Thymus (tissue), 11 donors: ENCODE measurements around the gene RPS6KA2. TPM values are rescaled to one million over a fixed set of nuclear protein-coding genes. Genes with fewer than 3 reads are reported as not detected.

ENCODE experiments used
- DNase-seq, 9 donors: peaks; one replicate each; pipeline ENCODE4 v3.0.0-alpha.2; 2013; ENCODE audit warnings: low spot score in 9 of 9, low read depth in 6 of 9, missing footprints in 1 of 9
- H3K27ac ChIP-seq, 2 donors: one replicate each; pipeline ENCODE4 v1.5.1; 2013; ENCODE audit warnings: control low read depth in 1 of 2, low read depth in 1 of 2, low read length in 1 of 2, mild to moderate bottlenecking in 1 of 2, moderate library complexity in 1 of 2
- H3K27me3 ChIP-seq, 2 donors: one replicate each; pipeline ENCODE4 v1.5.1; 2013; ENCODE audit warnings: low read length in 1 of 2; ENCODE audit not compliant: control insufficient read depth in 2 of 2, insufficient read depth in 1 of 2
- H3K36me3 ChIP-seq, 2 donors: one replicate each; pipeline ENCODE4 v1.5.1; 2013; ENCODE audit warnings: low read length in 1 of 2, mild to moderate bottlenecking in 1 of 2, moderate library complexity in 1 of 2; ENCODE audit not compliant: control insufficient read depth in 2 of 2, insufficient read depth in 2 of 2
- H3K4me1 ChIP-seq, 2 donors: one replicate each; pipeline ENCODE4 v1.5.1; 2013; ENCODE audit warnings: low read length in 2 of 2; ENCODE audit not compliant: control insufficient read depth in 2 of 2, insufficient read depth in 2 of 2
- H3K4me3 ChIP-seq, 2 donors: one replicate each; pipeline ENCODE4 v1.5.1; 2013; ENCODE audit warnings: low read length in 2 of 2, control low read depth in 1 of 2, mild to moderate bottlenecking in 1 of 2
- H3K9me3 ChIP-seq, 2 donors: one replicate each; pipeline ENCODE4 v1.5.1; 2013; ENCODE audit warnings: low read length in 1 of 2, mild to moderate bottlenecking in 1 of 2; ENCODE audit not compliant: control insufficient read depth in 2 of 2, insufficient read depth in 1 of 2
- WGBS: extraction: QIAGEN DNeasy Blood & Tissue Kit; methylation state at CpG from one replicate; pipeline ENCODE4 v1.1.7; 2013; 5-methylcytosine and 5-hydroxymethylcytosine counted together
- polyA plus RNA-seq: library from polyadenylated mRNA; stranded (reverse); fragments of 200-250 nt; gene quantifications from one replicate; pipeline ENCODE4 v1.2.3, GENCODE V29; 2013
- total RNA-seq: library from RNA; stranded (reverse); fragments of 120-200 nt; gene quantifications from one replicate; pipeline ENCODE4 v1.2.4, GENCODE V29; 2013
- donor health status: healthy.

Gene RPS6KA2
- total and polyA plus RNA-seq, 2 donors, result 2.9 to 12.3 TPM

DNA sequence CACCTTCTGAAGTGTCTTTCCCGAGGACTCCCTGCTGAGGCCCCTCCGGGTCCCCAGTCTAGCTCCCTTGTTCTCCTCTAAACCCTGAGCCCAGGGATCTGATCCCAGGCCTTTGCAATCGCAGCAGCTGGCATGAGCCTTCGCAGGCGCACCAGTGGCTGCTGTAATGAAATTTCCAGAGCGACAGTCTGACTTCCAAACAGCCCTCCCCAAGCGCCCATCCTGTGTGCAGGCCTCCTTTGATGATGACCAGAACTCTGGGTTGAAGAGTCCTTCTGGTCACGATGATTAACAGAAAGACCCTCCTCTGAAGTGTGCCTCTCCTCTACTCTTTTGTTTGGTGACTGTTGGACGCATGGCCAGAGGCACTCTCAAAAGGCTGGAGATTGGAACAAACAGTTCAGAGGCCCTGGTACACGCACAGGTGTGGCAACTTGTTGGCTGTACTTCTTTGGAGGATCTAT, 155.2 kb downstream of the RPS6KA2 start:
- Histone ChIP-seq H3K27me3 (peaks cover 0 to 2% of the 10 kb centered on the region in 2 donors), H3K4me3 (no peak overlapping the region), H3K27ac (no peak overlapping the region), H3K36me3 (no peaks in the 10 kb centered on the region), H3K4me1 (peaks cover 4 to 22% of the 10 kb centered on the region in 2 donors), H3K9me3 (peaks cover 0 to 7% of the 10 kb centered on the region in 2 donors)
- 92% methylated on average over 10 of the region's 10 CpGs for WGBS
- DNase-seq, result no peak

DNA sequence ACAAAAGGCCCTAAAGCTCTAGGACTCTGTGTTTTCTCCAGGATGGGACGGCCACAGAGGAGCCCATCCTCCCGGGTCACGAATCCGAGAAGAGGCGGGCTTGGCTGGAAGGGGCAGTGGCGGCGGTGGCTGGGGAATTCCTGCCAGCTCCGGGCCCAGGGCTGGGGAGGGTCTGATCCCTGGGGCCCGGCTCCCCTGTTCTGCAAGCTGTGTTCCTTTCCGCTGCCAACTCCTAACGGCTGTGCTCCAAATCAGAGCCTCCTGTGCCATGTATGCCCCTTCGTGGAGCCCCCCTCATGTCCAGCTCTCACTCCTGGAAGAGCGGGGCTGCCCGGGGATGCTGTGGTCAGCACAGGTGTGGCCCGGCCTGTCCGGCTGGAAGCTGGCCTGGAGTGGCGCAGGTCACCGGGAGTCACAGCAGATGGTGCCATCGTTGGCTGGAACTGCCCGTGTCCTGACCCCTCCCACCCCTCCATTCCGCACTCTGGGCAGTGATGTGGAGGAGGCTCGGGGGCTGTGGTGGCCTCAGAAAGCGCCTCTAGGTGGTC, 156.1 kb downstream of the RPS6KA2 start:
- Histone ChIP-seq H3K4me1 (peaks cover 4 to 22% of the 10 kb centered on the region in 2 donors), H3K9me3 (peaks cover 0 to 7% of the 10 kb centered on the region in 2 donors), H3K36me3 (no peaks in the 10 kb centered on the region), H3K4me3 (no peak overlapping the region), H3K27ac (no peak overlapping the region), H3K27me3 (peaks cover 0 to 2% of the 10 kb centered on the region in 2 donors)
- DNase-seq, result no peak
- 95% methylated on average over 23 of the region's 23 CpGs for WGBS

DNA sequence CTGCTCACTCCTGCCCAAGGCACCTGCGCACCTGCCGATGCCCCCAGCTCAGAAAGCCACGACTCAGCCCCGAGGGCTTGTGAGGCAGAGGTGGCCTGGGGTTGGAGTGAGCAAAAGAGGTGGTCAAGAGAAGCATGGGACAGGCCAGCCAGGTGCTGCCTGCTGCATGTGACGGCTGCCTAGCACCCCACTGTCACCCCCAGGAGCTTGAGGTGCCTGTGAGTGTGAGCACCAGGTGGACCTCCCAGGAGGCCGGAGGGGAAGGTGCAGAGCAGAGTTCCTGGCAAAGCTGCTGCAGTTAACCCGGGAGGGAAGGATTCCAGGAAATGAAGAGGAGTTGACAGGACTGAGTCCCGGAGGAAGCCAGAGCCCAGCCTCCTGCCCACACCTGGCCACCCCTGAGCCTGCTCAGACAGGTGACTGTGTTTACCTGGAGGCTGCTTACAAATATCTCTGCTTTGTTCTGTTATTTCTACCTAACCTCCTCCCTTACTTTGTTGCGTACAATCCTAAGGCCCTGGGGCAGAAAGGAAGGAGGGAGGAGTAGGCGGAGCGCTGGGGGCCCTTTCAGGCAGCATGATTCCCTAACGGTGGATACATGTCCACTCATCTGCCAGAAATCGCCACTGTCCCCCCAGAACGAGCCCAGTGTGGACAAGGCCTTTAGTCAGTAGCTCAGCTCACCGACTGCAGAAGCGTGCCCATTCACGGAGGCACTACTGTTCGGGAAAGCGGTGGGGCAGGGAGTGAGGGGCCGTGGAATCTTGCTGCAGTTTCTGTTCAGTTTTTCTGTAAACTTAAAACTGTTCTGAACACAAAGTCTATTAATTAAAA, 156.8 kb downstream of the RPS6KA2 start:
- 92% methylated on average over 20 of the region's 20 CpGs for WGBS
- H3K36me3 ChIP-seq, result no peaks in the 10 kb centered on the region
- peaks cover 0 to 2% of the 10 kb centered on the region in 2 donors for H3K27me3 ChIP-seq
- H3K4me3 ChIP-seq, result no peak overlapping the region
- DNase-seq, result no peak
- H3K4me1 ChIP-seq, result peaks cover 4 to 20% of the 10 kb centered on the region in 2 donors
- no peak overlapping the region for H3K27ac ChIP-seq
- peaks cover 0 to 6% of the 10 kb centered on the region in 2 donors for H3K9me3 ChIP-seq

DNA sequence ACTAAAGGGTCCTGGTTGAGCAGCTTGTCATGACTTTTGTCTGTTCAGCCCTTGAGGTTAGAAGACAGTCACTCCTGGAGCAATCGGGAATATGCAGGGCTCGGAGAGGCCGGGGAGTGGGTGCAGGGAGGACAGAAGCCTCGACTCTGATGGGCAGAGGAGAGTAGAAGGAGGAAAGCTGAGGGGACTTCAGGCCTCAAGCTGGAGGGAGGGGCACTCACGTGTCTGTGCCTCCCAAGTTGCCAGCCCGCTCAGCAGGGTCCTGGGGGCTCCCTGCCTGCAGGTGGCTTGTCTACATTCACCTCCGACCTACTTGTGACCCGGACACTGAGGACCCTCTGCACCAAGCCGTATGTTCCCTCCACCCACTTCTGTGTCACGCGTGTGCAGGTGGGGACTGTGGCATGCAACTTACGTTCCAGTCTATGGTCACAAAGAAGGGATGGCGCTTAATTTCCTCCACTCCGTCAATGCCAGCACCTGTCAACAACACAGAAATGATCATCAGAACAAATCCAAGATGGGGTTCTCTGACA, 157.6 kb downstream of the RPS6KA2 start:
- no peaks in the 10 kb centered on the region for H3K27me3 ChIP-seq
- H3K27ac ChIP-seq, result no peak overlapping the region
- H3K4me3 ChIP-seq, result no peak overlapping the region
- H3K36me3 ChIP-seq, result no peaks in the 10 kb centered on the region
- H3K9me3 ChIP-seq, result no peaks in the 10 kb centered on the region
- WGBS, result 96% methylated on average over 14 of the region's 14 CpGs
- DNase-seq, result no peak
- peaks cover 4 to 12% of the 10 kb centered on the region in 2 donors for H3K4me1 ChIP-seq

DNA sequence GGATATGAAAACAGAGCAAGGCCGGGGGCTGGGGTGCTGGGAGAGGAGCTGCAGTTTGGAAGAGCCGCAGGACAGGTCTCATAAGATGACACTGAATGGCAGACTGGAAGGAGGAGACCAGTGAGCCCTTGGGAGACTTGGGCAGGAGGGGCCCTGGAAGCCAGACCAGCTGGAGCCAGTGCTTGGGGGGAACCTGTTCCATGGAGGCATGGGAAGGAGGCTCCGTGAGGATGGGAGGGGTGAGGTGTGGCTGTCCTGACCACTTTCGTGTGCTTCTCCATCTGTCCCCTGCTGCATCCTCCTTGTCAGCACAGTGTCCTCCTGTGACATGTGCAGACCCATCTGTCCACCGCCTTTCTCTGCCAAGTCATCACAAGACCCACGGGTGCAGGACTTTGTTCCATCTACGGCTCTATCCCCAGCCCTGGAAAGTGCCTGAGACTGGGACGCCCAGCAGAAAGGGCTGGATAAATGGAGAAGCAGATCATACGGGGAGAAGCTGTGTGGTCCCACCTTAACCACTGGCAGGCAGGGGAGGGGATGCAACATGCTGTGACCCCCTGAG, 159.5 kb downstream of the RPS6KA2 start:
- peaks cover 0 to 10% of the 10 kb centered on the region in 2 donors for H3K27me3 ChIP-seq
- no peak for DNase-seq
- H3K27ac ChIP-seq, result no peak overlapping the region
- H3K9me3 ChIP-seq, result no peaks in the 10 kb centered on the region
- H3K36me3 ChIP-seq, result no peaks in the 10 kb centered on the region
- H3K4me1 ChIP-seq, result peaks cover 0 to 11% of the 10 kb centered on the region in 2 donors
- 96% methylated on average over 9 of the region's 9 CpGs for WGBS
- no peak overlapping the region for H3K4me3 ChIP-seq

DNA sequence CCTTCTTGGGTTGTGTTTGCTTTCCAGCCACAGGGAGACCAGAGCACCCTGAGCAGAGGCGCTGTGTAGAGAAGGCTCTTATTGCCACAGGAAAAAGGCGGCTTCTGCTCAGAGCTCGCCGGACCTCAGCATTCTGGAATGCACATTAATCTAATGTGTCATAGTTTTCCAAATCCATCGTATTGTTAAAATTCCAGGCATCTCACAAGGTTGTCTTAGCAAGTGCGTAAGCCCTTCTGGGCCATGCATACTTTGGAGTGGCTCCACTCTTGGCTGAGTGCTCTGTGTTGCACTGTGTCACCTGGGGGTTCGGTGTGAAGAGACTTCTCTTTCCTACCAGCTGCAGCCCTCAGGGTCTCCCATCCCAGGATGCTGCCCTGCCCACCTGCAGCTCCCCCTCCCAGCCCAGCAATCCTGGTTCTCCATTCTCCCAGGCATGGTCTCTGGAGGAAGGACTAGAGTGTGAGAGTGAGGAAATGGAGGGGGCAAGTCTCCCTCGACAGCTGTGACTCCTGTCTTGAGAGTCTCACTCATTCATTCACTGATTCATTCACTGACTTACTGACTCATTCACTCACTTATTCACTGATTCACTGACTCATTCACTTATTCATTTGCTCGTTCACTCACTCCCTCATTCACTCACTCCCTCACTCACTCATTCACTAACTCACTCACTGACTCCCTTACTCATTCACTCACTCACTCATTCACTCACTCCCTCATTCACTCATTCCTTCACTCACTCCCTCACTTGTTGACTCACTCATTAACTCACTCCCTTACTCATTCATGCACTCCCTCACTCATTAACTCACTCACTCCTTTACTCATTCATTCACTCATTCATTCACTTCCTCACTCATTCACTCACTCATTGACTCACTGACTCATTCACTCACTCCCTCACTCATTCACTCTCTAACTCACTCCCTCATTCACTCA, 160.6 kb downstream of the RPS6KA2 start:
- WGBS, result 87% methylated on average over 9 of the region's 9 CpGs
- H3K36me3 ChIP-seq, result no peaks in the 10 kb centered on the region
- no peak for DNase-seq
- H3K4me1 ChIP-seq, result peaks cover 0 to 11% of the 10 kb centered on the region in 2 donors
- H3K9me3 ChIP-seq, result no peaks in the 10 kb centered on the region
- peaks cover 0 to 14% of the 10 kb centered on the region in 2 donors for H3K27me3 ChIP-seq
- no peak overlapping the region for H3K27ac ChIP-seq
- no peak overlapping the region for H3K4me3 ChIP-seq

DNA sequence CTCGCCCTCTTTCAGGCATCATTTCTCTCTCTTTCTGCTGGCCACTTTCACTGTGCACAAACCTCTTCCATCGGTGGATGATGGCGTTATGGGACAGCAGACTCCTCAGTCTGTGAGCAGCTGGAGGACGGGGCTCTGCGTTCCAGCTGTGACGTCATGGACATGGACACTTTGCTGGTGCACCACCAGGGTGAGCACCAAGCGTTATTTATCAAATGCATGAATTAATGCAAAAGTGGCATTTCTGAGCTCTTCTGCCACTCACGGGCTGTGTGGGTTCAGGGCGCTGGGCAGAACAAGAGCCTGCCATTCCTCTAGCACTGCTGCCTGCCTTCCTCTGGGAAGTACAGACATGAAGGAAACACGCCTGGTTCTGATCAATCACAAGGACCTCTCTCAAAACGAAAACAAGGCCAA, 161.4 kb downstream of the RPS6KA2 start:
- Histone ChIP-seq H3K4me1 (peaks cover 0 to 11% of the 10 kb centered on the region in 2 donors), H3K4me3 (no peak overlapping the region), H3K27me3 (peaks cover 0 to 14% of the 10 kb centered on the region in 2 donors), H3K27ac (no peak overlapping the region), H3K36me3 (no peaks in the 10 kb centered on the region), H3K9me3 (no peaks in the 10 kb centered on the region)
- DNase-seq, result no peak
- WGBS, result 95% methylated on average over 11 of the region's 11 CpGs

DNA sequence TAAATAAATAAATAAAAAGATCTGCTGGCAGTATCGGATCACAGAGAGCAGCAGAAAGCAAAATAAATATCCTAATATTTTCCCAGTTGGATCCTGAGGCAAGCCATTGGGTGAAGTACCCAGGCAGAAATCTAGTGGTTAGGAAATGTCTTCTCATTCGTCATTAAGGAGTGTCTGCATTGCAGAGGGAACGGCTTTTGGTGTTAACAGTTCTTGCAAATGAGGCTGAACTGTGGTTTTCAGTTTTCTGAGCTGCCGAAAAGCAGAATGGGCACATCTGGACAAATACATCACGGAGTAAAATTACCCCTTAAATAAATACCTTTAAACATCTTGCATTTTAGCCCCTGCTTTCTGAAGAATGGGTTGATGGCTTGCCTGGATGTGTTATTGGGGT, 162.1 kb downstream of the RPS6KA2 start:
- peaks cover 0 to 14% of the 10 kb centered on the region in 2 donors for H3K27me3 ChIP-seq
- WGBS, result 78% methylated on average over 5 of the region's 5 CpGs
- H3K4me3 ChIP-seq, result no peak overlapping the region
- no peaks in the 10 kb centered on the region for H3K9me3 ChIP-seq
- H3K4me1 ChIP-seq, result peaks cover 0 to 8% of the 10 kb centered on the region in 2 donors
- no peak overlapping the region for H3K27ac ChIP-seq
- no peaks in the 10 kb centered on the region for H3K36me3 ChIP-seq
- no peak for DNase-seq
